K562 (cell line): ENCODE results near the gene PLIN5. TPM values are rescaled to one million over a fixed set of nuclear protein-coding genes. Genes with fewer than 3 reads are reported as not detected.

Experiments used
- ATAC-seq: fragments of 200-7000 bp; cut with Tn5 transposase; 3 replicates; pipeline ENCODE4 v1.9.1; 2020; ENCODE audit warnings: moderate library complexity
- BruUV-seq: library from RNA; stranded (reverse); fragments of 400-500 nt; replicated peaks from 2 replicates; lab custom pipeline; 2021; lab: Mats Ljungman, UMichigan
- CTCF ChIA-PET: fragments of 300-600 bp; formaldehyde crosslinking; extraction: SDS; loops from one replicate; lab custom pipeline; 2021; ENCODE audit warnings: low intra/inter-chr PET ratio; lab: Yijun Ruan, JAX
- POLR2A ChIA-PET: fragments of 300-600, 350-650 bp; sonication (Branson Sonifier 250); formaldehyde crosslinking; extraction: SDS; loops from one replicate; lab custom pipeline; 2021; ENCODE audit warnings: antibody characterized with exemption, inconsistent platforms; lab: Yijun Ruan, JAX
- DNase-seq, 4 experiments: peaks; one replicate each; pipeline versions ENCODE4 v3.0.0 to v3.0.0-alpha.2; 2011 to 2018; ENCODE audit warnings: low spot score in 3 of 4, mixed read lengths in 3 of 4; ENCODE audit errors: extremely low read depth in 1 of 4
- FAIRE-seq: peaks from 2 replicates; lab custom pipeline; 2011; peaks lifted over from hg19 to GRCh38; lab: Jason Lieb, UNC
- H2AFZ ChIP-seq: 2 replicates; pipeline ENCODE4 v1.6.0; 2011; ENCODE audit warnings: low read depth, low read length, control low read depth, inconsistent platforms
- H3K27ac ChIP-seq: fragments of 200-600 bp; 3 replicates; pipeline ENCODE4 v1.8.0; 2011; ENCODE audit warnings: low read depth, mild to moderate bottlenecking, control low read depth, inconsistent platforms, low read length, moderate library complexity, mixed read lengths; ENCODE audit errors: extremely low read depth
- H3K27me3 ChIP-seq, 2 experiments: fragments of 300-600 bp in 1 of 2; 2 replicates in 1 of 2; 3 replicates in 1 of 2; pipeline versions ENCODE4 v1.6.0 to v1.8.0; 2011; ENCODE audit warnings: inconsistent platforms in 2 of 2, low read length in 2 of 2, mild to moderate bottlenecking in 1 of 2, mixed read lengths in 1 of 2, moderate library complexity in 1 of 2; ENCODE audit not compliant: control insufficient read depth in 2 of 2, insufficient read depth in 2 of 2
- H3K36me3 ChIP-seq: fragments of 300-600 bp; 3 replicates; pipeline ENCODE4 v1.8.0; 2011; ENCODE audit warnings: mild to moderate bottlenecking, low read length, inconsistent platforms; ENCODE audit not compliant: control insufficient read depth, insufficient read depth
- H3K4me1 ChIP-seq, 2 experiments: fragments of 200-600 bp in 1 of 2; replicated peaks in 1 of 2; 2 replicates in 1 of 2; 3 replicates in 1 of 2; pipeline versions ENCODE4 v1.5.1 to v1.8.0; 2011; ENCODE audit warnings: inconsistent platforms in 2 of 2, low read length in 2 of 2, mild to moderate bottlenecking in 1 of 2, mixed read lengths in 1 of 2, moderate library complexity in 1 of 2; ENCODE audit not compliant: control insufficient read depth in 2 of 2, insufficient read depth in 2 of 2
- H3K4me2 ChIP-seq: 2 replicates; pipeline ENCODE4 v1.6.1; 2011; ENCODE audit warnings: low read length, control low read depth, inconsistent platforms, mixed read lengths; ENCODE audit not compliant: insufficient read depth
- H3K4me3 ChIP-seq: fragments of 200-600 bp; sonication (generic), shearing (Covaris generic); 2 replicates; pipeline ENCODE4 v1.5.1; 2016; ENCODE audit warnings: control low read depth, inconsistent platforms
- H3K79me2 ChIP-seq: fragments of 200-600 bp; 3 replicates; pipeline ENCODE4 v1.8.0; 2011; ENCODE audit warnings: low read length, inconsistent platforms; ENCODE audit not compliant: control insufficient read depth, insufficient read depth
- H3K9ac ChIP-seq, 2 experiments: 2 replicates each; pipeline versions ENCODE4 v1.6.0 to v1.6.1; 2011; ENCODE audit warnings: low read depth in 2 of 2, low read length in 2 of 2, control low read depth in 1 of 2, inconsistent platforms in 1 of 2, mild to moderate bottlenecking in 1 of 2, mixed read lengths in 1 of 2; ENCODE audit not compliant: insufficient read depth in 1 of 2
- H3K9me1 ChIP-seq: one replicate; pipeline ENCODE4 v1.6.0; 2011; ENCODE audit warnings: inconsistent platforms, mild to moderate bottlenecking, low read length, moderate library complexity; ENCODE audit not compliant: control insufficient read depth, insufficient read depth
- H3K9me3 ChIP-seq: replicated peaks from 2 replicates; pipeline ENCODE4 v1.5.1; 2011; ENCODE audit warnings: low read depth, low read length, inconsistent platforms; ENCODE audit not compliant: control insufficient read depth, insufficient read depth
- H4K20me1 ChIP-seq: replicated peaks from 2 replicates; pipeline ENCODE4 v1.6.1; 2011; ENCODE audit warnings: low read length, inconsistent platforms, mixed read lengths; ENCODE audit not compliant: control insufficient read depth, insufficient read depth
- BRD4 ChIP-seq: fragments of 200-600 bp; sonication (generic); IDR thresholded peaks from 2 replicates; pipeline ENCODE4 v1.6.1; 2017; ENCODE audit warnings: inconsistent platforms
- CSDE1 ChIP-seq, 2 experiments: fragments of 450-650 bp; IDR thresholded peaks; 2 replicates each; pipeline ENCODE4 v1.6.1; 2016; ENCODE audit warnings: mild to moderate bottlenecking in 1 of 2
- E2F6 ChIP-seq, 2 experiments: IDR thresholded peaks; 2 replicates each; pipeline ENCODE4 v1.6.1; 2011; ENCODE audit warnings: borderline replicate concordance in 1 of 2, control low read depth in 1 of 2, low read depth in 1 of 2, low read length in 1 of 2, mild to moderate bottlenecking in 1 of 2, mixed read lengths in 1 of 2, moderate library complexity in 1 of 2; ENCODE audit not compliant: insufficient read depth in 1 of 2, insufficient read length in 1 of 2, poor library complexity in 1 of 2, severe bottlenecking in 1 of 2; ENCODE audit errors: extremely low read depth in 1 of 2
- ETV1 ChIP-seq: fragments of 450-650 bp; conservative IDR thresholded peaks from 2 replicates; pipeline ENCODE4 v1.6.1; 2016; ENCODE audit warnings: missing genetic modification characterization, control low read depth, low read depth, missing compliant biosample characterization
- LARP7 ChIP-seq: fragments of 450-650 bp; IDR thresholded peaks from 2 replicates; pipeline ENCODE4 v1.6.1; 2016
- PCBP1 ChIP-seq: fragments of 200-400 bp; formaldehyde crosslinking; IDR thresholded peaks from 2 replicates; pipeline ENCODE4 v1.6.1; 2018; ENCODE audit warnings: mild to moderate bottlenecking, low read depth, low read length; ENCODE audit not compliant: poor library complexity, severe bottlenecking
- POU5F1 ChIP-seq: fragments of 150-350 bp; IDR thresholded peaks from 2 replicates; pipeline ENCODE4 v1.6.1; 2014; ENCODE audit warnings: borderline replicate concordance, low read length, low read depth, mild to moderate bottlenecking; ENCODE audit not compliant: partially characterized antibody
- SETDB1 ChIP-seq: IDR thresholded peaks from one replicate; pipeline ENCODE4 v1.6.1; 2012; ENCODE audit warnings: low read length, control low read depth, inconsistent platforms
- TAF9B ChIP-seq: fragments of 450-650 bp; IDR thresholded peaks from 2 replicates; pipeline ENCODE4 v1.6.1; 2018; ENCODE audit warnings: mild to moderate bottlenecking; ENCODE audit not compliant: partially characterized antibody
- YY1 ChIP-seq, 3 experiments: IDR thresholded peaks; 2 replicates each; pipeline ENCODE4 v1.6.1; 2011; ENCODE audit warnings: low read length in 2 of 3, mild to moderate bottlenecking in 2 of 3, moderate library complexity in 2 of 3, borderline replicate concordance in 1 of 3, control low read depth in 1 of 3, low read depth in 1 of 3; ENCODE audit not compliant: insufficient read depth in 3 of 3, insufficient replicate concordance in 2 of 3, control insufficient read depth in 1 of 3, insufficient read length in 1 of 3; ENCODE audit errors: extremely low read depth in 1 of 3
- ZBTB7A ChIP-seq: IDR thresholded peaks from 2 replicates; pipeline ENCODE4 v1.6.1; 2011; ENCODE audit warnings: low read depth, mild to moderate bottlenecking, low read length, moderate library complexity, borderline replicate concordance; ENCODE audit not compliant: control insufficient read depth
- ZNF57 ChIP-seq: fragments of 450-650 bp; formaldehyde crosslinking; IDR thresholded peaks from 2 replicates; pipeline ENCODE4 v1.4.0; 2020; ENCODE audit warnings: mild to moderate bottlenecking, moderate library complexity
- ZNF695 ChIP-seq: fragments of 450-650 bp; formaldehyde crosslinking; IDR thresholded peaks from 2 replicates; pipeline ENCODE4 v1.4.0; 2020; ENCODE audit warnings: mild to moderate bottlenecking, moderate library complexity
- ZNF696 ChIP-seq: fragments of 250-450 bp; sonication (Bioruptor Pico); conservative IDR thresholded peaks from 2 replicates; pipeline ENCODE4 v1.4.0; 2020; ENCODE audit warnings: mild to moderate bottlenecking, moderate library complexity
- ZNF740 ChIP-seq, 3 experiments: fragments of 200-800 bp in 1 of 3; sonication (Bioruptor generic) in 1 of 3; sonication (generic) in 1 of 3; formaldehyde crosslinking in 1 of 3; IDR thresholded peaks; 2 replicates each; pipeline versions ENCODE4 v1.6.1 to v1.8.0; 2016 to 2022; ENCODE audit warnings: mild to moderate bottlenecking in 2 of 3, missing compliant biosample characterization in 2 of 3, missing genetic modification characterization in 2 of 3, missing genetic modification reagents in 1 of 3
- WGBS: fragments of 100-300 bp; shearing (Covaris generic); methylation state at CpG from one replicate; pipeline ENCODE4 v1.1.6; 2016; ENCODE audit warnings: low coverage, mixed read lengths; ENCODE audit not compliant: insufficient coverage; ENCODE audit errors: missing lambda C conversion rate; 5-methylcytosine and 5-hydroxymethylcytosine counted together
- in situ Hi-C: fragments of 300-500 bp; cut with MboI; formaldehyde crosslinking; loops from 4 replicates; pipeline ENCODE4 v1.15.0; 2018; ENCODE audit warnings: inconsistent platforms, mixed read lengths
- intact Hi-C: fragments of 100-400 bp; cut with micrococcal nuclease; formaldehyde crosslinking; loops from 2 replicates; pipeline ENCODE4 v1.14.2; 2022
- polyA plus RNA-seq, 8 experiments: library from polyadenylated mRNA; depleted of rRNA in 4 of 8; stranded (reverse) in 5 of 8; unstranded in 3 of 8; fragments of >200 nt; fragmentation: Nextera tagmentation in 2 of 8; fragmentation: Illumina TruSeq in 1 of 8; extraction: Ambion mirVana in 2 of 8; extraction: Trizol in 1 of 8; gene quantifications; 2 replicates each; pipeline versions ENCODE4 v1.2.1 to v1.2.3, GENCODE V29; 2011 to 2014; ENCODE audit warnings: inconsistent platforms in 1 of 8, missing spikeins in 1 of 8
- total RNA-seq, 7 experiments: library from RNA; depleted of rRNA in 6 of 7; stranded (reverse); fragments of >200 nt in 6 of 7; fragmentation: Illumina TruSeq in 2 of 7; extraction: Trizol in 2 of 7; gene quantifications; 2 replicates each; pipeline versions ENCODE4 v1.2.1 to v1.2.3, GENCODE V29; 2011 to 2021; ENCODE audit warnings: low replicate concordance in 1 of 7

The PLIN5 gene
- total and polyA plus RNA-seq, 9 of the 15 experiments (the other 6 are each of a cell fraction or from before 2014, with no cell fraction given), result 0.04 to 1.3 (median 0.50) TPM

DNA sequence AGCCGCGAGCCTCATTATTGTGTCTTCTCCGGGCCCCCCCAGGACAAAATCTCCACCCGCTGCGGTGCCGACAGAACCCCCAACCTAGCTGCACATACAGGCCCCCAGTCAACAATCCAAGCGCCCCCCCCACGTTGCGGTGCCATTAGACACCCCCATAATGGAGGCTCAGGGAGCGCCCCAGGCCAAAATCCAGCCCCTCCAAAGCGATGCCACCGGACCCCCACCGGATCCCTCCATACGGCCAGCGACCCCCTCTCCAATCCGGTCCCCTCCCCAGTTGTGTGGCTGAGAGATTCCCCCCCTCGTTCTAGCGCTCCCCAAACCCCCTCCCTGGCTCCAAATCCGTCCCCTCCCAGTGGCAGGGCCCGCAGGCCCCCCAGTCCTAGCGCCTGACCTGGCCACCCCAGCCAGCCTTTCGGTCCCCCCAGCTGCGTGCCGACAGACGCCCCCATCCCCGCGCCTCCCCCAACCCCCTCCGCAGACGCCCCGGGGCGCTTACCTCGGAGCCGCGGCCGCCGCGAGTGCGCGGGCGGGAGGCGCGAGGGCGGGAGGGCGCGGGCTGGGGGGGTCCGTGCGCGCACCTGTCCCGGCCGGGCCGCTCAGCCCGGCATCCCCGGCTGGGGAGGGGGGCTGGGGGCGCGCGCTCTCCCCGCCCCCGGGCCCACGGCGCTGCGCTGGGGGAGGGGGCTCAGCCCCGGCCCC is 46.1 kb upstream of the PLIN5 start:
- no peaks in the 10 kb centered on the region for H3K9me1 ChIP-seq
- in situ Hi-C loops (no loop called here), intact Hi-C loops (no loop called here)
- H4K20me1 ChIP-seq, result peaks cover 4% of the 10 kb centered on the region
- peaks cover 14 to 56% of the 10 kb centered on the region in 2 experiments for H3K4me1 ChIP-seq
- no peak for TF ChIP-seq ZNF57 (CRISPR knock-in tag)
- TF ChIP-seq SETDB1, result no peak
- TF ChIP-seq CSDE1 (IDR thresholded peaks at IDR 0.05), result no peak
- no peak for TF ChIP-seq TAF9B
- TF ChIP-seq POU5F1, result no peak
- TF ChIP-seq YY1 (IDR thresholded peaks at IDR 0.05; ENCODE audit: borderline replicate concordance in 1 of 3, control insufficient read depth in 1 of 3, extremely low read depth in 1 of 3, insufficient read depth in 3 of 3, insufficient read length in 1 of 3, insufficient replicate concordance in 2 of 3, low read depth in 1 of 3, low read length in 2 of 3), result peak in 1 of 3 experiments; percentile 6
- TF ChIP-seq ZBTB7A, result peak; percentile 25; the same call in 1 of the 2 replicates
- no peak for TF ChIP-seq ZNF695 (CRISPR knock-in tag)
- TF ChIP-seq BRD4, result no peak
- peak in 1 of 2 experiments; percentile 71 for TF ChIP-seq E2F6 (IDR thresholded peaks at IDR 0.05; ENCODE audit: borderline replicate concordance in 1 of 2, extremely low read depth in 1 of 2, insufficient read depth in 1 of 2, insufficient read length in 1 of 2, low read depth in 1 of 2, low read length in 1 of 2, poor library complexity in 1 of 2, severe bottlenecking in 1 of 2)
- TF ChIP-seq ZNF696, result no peak
- TF ChIP-seq ZNF740 (CRISPR knock-in tag; IDR thresholded peaks at IDR 0.05), result 0 out of 2 replicates have a peak, but pooled peaks have one; percentile 57
- TF ChIP-seq ZNF740 (tag; IDR thresholded peaks at IDR 0.05), result no peak
- no peak for TF ChIP-seq LARP7
- TF ChIP-seq ETV1 (tag), result no peak
- TF ChIP-seq PCBP1, result peak; percentile 22
- no peaks in the 10 kb centered on the region for H3K79me2 ChIP-seq
- H3K36me3 ChIP-seq, result no peaks in the 10 kb centered on the region
- peak overlapping the region; percentile 41 for H3K4me3 ChIP-seq
- ATAC-seq, result no peak
- no peaks in the 10 kb centered on the region for H3K27me3 ChIP-seq
- no TSS peak for BruUV-seq
- ChIA-PET CTCF (interaction anchor here (0.7 kb wide), 1 partner anchor 23 kb away, joined by 4 read pairs; no protein-coding TSS in a partner anchor), POLR2A (interaction anchor here (0.8 to 1.0 kb wide), 2 partner anchors 10 to 78 kb away, joined by 3 read pairs; no protein-coding TSS in a partner anchor)
- FAIRE-seq, result no peak
- no peak overlapping the region for H3K27ac ChIP-seq
- peak overlapping the region in 1 of 2 experiments; percentile 85; a peak in 2 of 4 replicates for H3K9ac ChIP-seq
- 0 out of 2 replicates have a peak overlapping the region, but pooled peaks have one; percentile 22 for H2AFZ ChIP-seq
- DNase-seq, result peak in 3 of 4 experiments; percentile 63 to 83 (median 82)
- no peaks in the 10 kb centered on the region for H3K9me3 ChIP-seq
- no peak overlapping the region for H3K4me2 ChIP-seq
- WGBS, result 2% methylated on average over 33 of the region's 62 CpGs
